ENCODE measurements around the gene FNDC3B.

- no peak for TF ChIP-seq TFAM (CRISPR knock-in tag; conservative IDR thresholded peaks at IDR 0.05)
- TF ChIP-seq SAFB2 (IDR thresholded peaks at IDR 0.05; ENCODE audit: borderline replicate concordance, low read depth, low read length, severe bottlenecking), result no peak
- no peak for TF ChIP-seq CTCF (IDR thresholded peaks at IDR 0.05 in 2 of 3, conservative IDR thresholded peaks at IDR 0.05 in 1 of 3; ENCODE audit: insufficient read depth in 2 of 3, low read depth in 1 of 3, low read length in 3 of 3)
- TF ChIP-seq NFYB (IDR thresholded peaks at IDR 0.05; ENCODE audit: extremely low read depth, insufficient read length), result no peak
- no peak for TF ChIP-seq TRIM25 (IDR thresholded peaks at IDR 0.05; ENCODE audit: borderline replicate concordance)
- no peak for TF ChIP-seq GATA2 (CRISPR knock-in tag; IDR thresholded peaks at IDR 0.05)
- no peak for TF ChIP-seq HDGF (IDR thresholded peaks at IDR 0.05)
- TF ChIP-seq DDX20 (tag; IDR thresholded peaks at IDR 0.05; ENCODE audit: low read depth), result no peak
- no peak for TF ChIP-seq UBTF (IDR thresholded peaks at IDR 0.05; ENCODE audit: borderline replicate concordance in 1 of 2, low read depth in 2 of 2, low read length in 2 of 2)
- TF ChIP-seq ZNF143 (CRISPR knock-in tag; IDR thresholded peaks at IDR 0.05), result no peak
- TF ChIP-seq ASH1L (IDR thresholded peaks at IDR 0.05; ENCODE audit: borderline replicate concordance, low read depth, partially characterized antibody), result no peak
- TF ChIP-seq POLR2A (conservative IDR thresholded peaks at IDR 0.05), result no peak
- TF ChIP-seq FOXM1 (IDR thresholded peaks at IDR 0.05; ENCODE audit: low read depth), result no peak
- no peak for TF ChIP-seq FOXM1 (CRISPR knock-in tag; IDR thresholded peaks at IDR 0.05; ENCODE audit: low read depth)
- TF ChIP-seq ZNF778 (CRISPR knock-in tag; IDR thresholded peaks at IDR 0.05), result no peak
Observed at GRCh38 chr3:172189987-172190603, 150.7 kb downstream of the FNDC3B start.
